HCT116 (cell line): ENCODE measurements around the gene LDHD. TPM values are rescaled to one million over a fixed set of nuclear protein-coding genes. Genes with fewer than 3 reads are reported as not detected.

ENCODE experiments used
- ATAC-seq: fragments of 200-7000 bp; cut with Tn5 transposase; 2 replicates; pipeline ENCODE4 v1.9.1; 2020; ENCODE audit warnings: mild to moderate bottlenecking, moderate library complexity
- BruUV-seq: library from RNA; stranded (reverse); fragments of 400-500 nt; replicated peaks from 2 replicates; lab custom pipeline; 2021; lab: Mats Ljungman, UMichigan
- CTCF ChIA-PET: fragments of 300-600 bp; sonication (Branson Sonifier 250); formaldehyde crosslinking; loops from one replicate; lab custom pipeline; 2021; ENCODE audit warnings: antibody characterized with exemption; lab: Charles Lee
- POLR2A ChIA-PET: fragments of 300-600, 350-600 bp; sonication (Branson Sonifier 250); formaldehyde crosslinking; loops from one replicate; lab custom pipeline; 2021; ENCODE audit warnings: antibody characterized with exemption; lab: Charles Lee
- RAD21 ChIA-PET, 2 experiments: fragments of 300-600 bp; sonication (Branson Sonifier 250); formaldehyde crosslinking; loops; one replicate each; lab custom pipeline; 2023; ENCODE audit warnings: low total read pairs in 2 of 2; ENCODE audit not compliant: uncharacterized antibody in 2 of 2, unreplicated experiment in 2 of 2, low non-redundant PET in 1 of 2; lab: Charles Lee
- DNase-seq: peaks from one replicate; pipeline ENCODE4 v3.0.0-alpha.2; 2010; ENCODE audit warnings: low read depth, low spot score
- H2AFZ ChIP-seq: fragments of 200-600 bp; shearing (Covaris generic), sonication (generic); 2 replicates; pipeline ENCODE4 v1.6.1; 2017; ENCODE audit warnings: low read depth, mixed run types, mixed read lengths, antibody characterized with exemption, low read length; ENCODE audit not compliant: poor library complexity, severe bottlenecking
- H3K27ac ChIP-seq: 2 replicates; pipeline ENCODE4 v1.5.1; 2012; ENCODE audit warnings: low read depth, low read length
- H3K27me3 ChIP-seq: fragments of 200-600 bp; sonication (generic); 2 replicates; pipeline ENCODE4 v1.6.1; 2016; ENCODE audit warnings: mixed run types, low read length, mixed read lengths; ENCODE audit not compliant: insufficient read depth
- H3K36me3 ChIP-seq, 2 experiments: fragments of 200-500 bp in 1 of 2; fragments of 200-600 bp in 1 of 2; sonication (Bioruptor generic) in 1 of 2; sonication (generic) in 1 of 2; 2 replicates each; pipeline versions ENCODE4 v1.5.1 to v1.6.1; 2014 to 2016; ENCODE audit warnings: low read length in 2 of 2, inconsistent platforms in 1 of 2, mixed read lengths in 1 of 2, mixed run types in 1 of 2; ENCODE audit not compliant: insufficient read depth in 2 of 2, control insufficient read depth in 1 of 2
- H3K4me1 ChIP-seq, 2 experiments: fragments of 200-600 bp in 1 of 2; sonication (generic) in 1 of 2; 2 replicates each; pipeline versions ENCODE4 v1.5.1 to v1.6.1; 2012 to 2017; ENCODE audit warnings: low read length in 2 of 2, inconsistent platforms in 1 of 2, mild to moderate bottlenecking in 1 of 2, mixed read lengths in 1 of 2, mixed run types in 1 of 2, moderate library complexity in 1 of 2; ENCODE audit not compliant: insufficient read depth in 2 of 2, control insufficient read depth in 1 of 2
- H3K4me2 ChIP-seq: fragments of 200-600 bp; sonication (generic); 2 replicates; pipeline ENCODE4 v1.6.1; 2017; ENCODE audit warnings: mixed run types, low read length, mixed read lengths
- H3K4me3 ChIP-seq, 2 experiments: fragments of 200-600 bp in 1 of 2; sonication (generic) in 1 of 2; replicated peaks in 1 of 2; 2 replicates each; pipeline ENCODE4 v1.5.1; 2011 to 2016; ENCODE audit warnings: low read length in 2 of 2, control low read depth in 1 of 2, low read depth in 1 of 2, mild to moderate bottlenecking in 1 of 2, mixed read lengths in 1 of 2, mixed run types in 1 of 2
- H3K79me2 ChIP-seq: fragments of 200-600 bp; sonication (generic); 2 replicates; pipeline ENCODE4 v1.6.1; 2017; ENCODE audit warnings: mild to moderate bottlenecking, mixed run types, low read length, moderate library complexity, mixed read lengths; ENCODE audit not compliant: insufficient read depth
- H3K9ac ChIP-seq: fragments of 200-600 bp; sonication (generic); 2 replicates; pipeline ENCODE4 v1.6.1; 2016; ENCODE audit warnings: low read length, mixed read lengths
- H3K9me2 ChIP-seq: fragments of 200-600 bp; sonication (generic), shearing (Covaris generic); 2 replicates; pipeline ENCODE4 v1.6.1; 2017; ENCODE audit warnings: mixed run types, mild to moderate bottlenecking, moderate library complexity; ENCODE audit not compliant: insufficient read depth
- H3K9me3 ChIP-seq, 2 experiments: fragments of 200-500 bp in 1 of 2; fragments of 200-600 bp in 1 of 2; sonication (Bioruptor generic) in 1 of 2; sonication (generic) in 1 of 2; 2 replicates each; pipeline ENCODE4 v1.6.1; 2014 to 2017; ENCODE audit warnings: low read length in 2 of 2, mixed read lengths in 2 of 2, inconsistent platforms in 1 of 2, low read depth in 1 of 2, mild to moderate bottlenecking in 1 of 2, mixed run types in 1 of 2, moderate library complexity in 1 of 2; ENCODE audit not compliant: control insufficient read depth in 1 of 2, insufficient read depth in 1 of 2
- H4K20me1 ChIP-seq: fragments of 200-600 bp; sonication (generic), shearing (Covaris generic); 2 replicates; pipeline ENCODE4 v1.6.1; 2017; ENCODE audit warnings: mixed run types, mild to moderate bottlenecking, moderate library complexity; ENCODE audit not compliant: insufficient read depth
- ATF3 ChIP-seq: IDR thresholded peaks from 2 replicates; pipeline ENCODE4 v1.6.1; 2012
- CBX3 ChIP-seq: IDR thresholded peaks from 2 replicates; pipeline ENCODE4 v1.6.1; 2012; ENCODE audit warnings: low read depth
- CEBPB ChIP-seq: IDR thresholded peaks from 2 replicates; pipeline ENCODE4 v1.6.1; 2012; ENCODE audit warnings: low read depth
- EZH2 ChIP-seq: fragments of 200-600 bp; sonication (generic); IDR thresholded peaks from 2 replicates; pipeline ENCODE4 v1.6.1; 2017; ENCODE audit warnings: antibody characterized with exemption, mixed run types
- JUND ChIP-seq: IDR thresholded peaks from 2 replicates; pipeline ENCODE4 v1.6.1; 2012
- POLR2AphosphoS5 ChIP-seq: IDR thresholded peaks from 2 replicates; pipeline ENCODE4 v1.6.1; 2011; ENCODE audit warnings: mild to moderate bottlenecking, low read depth, low read length, moderate library complexity
- RAD21 ChIP-seq: IDR thresholded peaks from 2 replicates; pipeline ENCODE4 v1.6.1; 2012; ENCODE audit warnings: low read depth, mild to moderate bottlenecking
- SIN3A ChIP-seq: IDR thresholded peaks from 2 replicates; pipeline ENCODE4 v1.6.1; 2012; ENCODE audit warnings: low read depth
- SP1 ChIP-seq: IDR thresholded peaks from 2 replicates; pipeline ENCODE4 v1.6.1; 2012; ENCODE audit warnings: low read depth
- SRF ChIP-seq: IDR thresholded peaks from 2 replicates; pipeline ENCODE4 v1.6.1; 2012; ENCODE audit warnings: low read depth
- TCF7L2 ChIP-seq: IDR thresholded peaks from 2 replicates; pipeline ENCODE4 v1.7.0; 2011; ENCODE audit warnings: borderline replicate concordance, inconsistent platforms; ENCODE audit not compliant: insufficient read depth, insufficient read length; ENCODE audit errors: extremely low read depth
- ZNF274 ChIP-seq: fragments of 200-500 bp; sonication (Bioruptor generic); IDR thresholded peaks from 2 replicates; pipeline ENCODE4 v1.6.1; 2014; ENCODE audit warnings: mild to moderate bottlenecking, low read depth, low read length, inconsistent platforms
- intact Hi-C: fragments of 100-400 bp; cut with micrococcal nuclease; formaldehyde crosslinking; loops from 2 replicates; pipeline ENCODE4 v1.10.0; 2022
- total RNA-seq: library from RNA; stranded (reverse); gene quantifications from one replicate; pipeline ENCODE4 v1.2.1, GENCODE V29; 2021; ENCODE audit not compliant: unreplicated experiment
- TF ChIP-seq, protein P1 (sequence below), 3 experiments: fragments of 200-600 bp in 1 of 3; sonication (generic) in 1 of 3; IDR thresholded peaks in 2 of 3; conservative IDR thresholded peaks in 1 of 3; 2 replicates each; pipeline ENCODE4 v1.5.1; 2012 to 2017; ENCODE audit warnings: low read depth in 2 of 3, low read length in 2 of 3, antibody characterized with exemption in 1 of 3, borderline replicate concordance in 1 of 3, control low read depth in 1 of 3, mild to moderate bottlenecking in 1 of 3, mixed read lengths in 1 of 3, mixed run types in 1 of 3, moderate library complexity in 1 of 3; ENCODE audit not compliant: insufficient read depth in 1 of 3

Gene LDHD
- total RNA-seq, 1 experiment from 2014 or later: 3.4 TPM

DNA sequence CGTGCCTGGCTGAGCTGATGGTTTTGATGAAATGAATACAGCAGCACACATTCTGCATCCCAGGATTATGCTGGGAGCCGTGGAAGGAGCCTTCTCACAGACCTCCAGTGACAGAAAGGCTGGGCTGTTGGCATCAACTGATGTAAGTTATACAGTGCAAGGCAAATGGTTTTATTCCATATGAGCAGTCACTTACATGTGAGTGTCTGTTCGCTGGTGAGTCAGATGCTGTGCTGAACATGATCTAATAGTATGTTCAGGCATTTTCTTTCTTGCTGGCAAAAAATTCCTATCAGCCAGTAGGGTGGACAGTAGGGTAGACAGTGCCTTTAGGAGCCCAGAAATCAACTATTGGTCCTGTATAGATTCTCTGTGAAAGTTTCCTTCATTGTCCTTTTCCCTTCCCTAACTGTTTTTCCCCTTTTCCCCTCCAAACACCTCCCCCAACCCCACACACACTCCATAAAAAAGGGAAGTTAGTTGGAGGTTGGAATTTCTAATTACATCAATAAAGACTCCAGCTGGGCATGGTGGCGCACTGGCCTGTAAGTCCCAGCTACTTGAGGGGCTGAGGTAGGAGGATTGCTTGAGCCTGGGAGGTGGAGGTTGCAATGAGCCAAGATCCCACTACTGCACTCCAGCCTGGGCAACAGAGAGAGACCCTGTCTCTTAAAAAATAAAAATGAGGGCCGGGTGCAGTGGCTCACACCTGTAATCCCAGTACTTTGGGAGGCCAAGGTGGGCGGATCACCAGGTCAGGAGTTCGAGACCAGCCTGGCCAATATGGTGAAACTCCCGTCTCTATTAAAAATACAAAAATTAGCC lies 36.2 kb downstream of the LDHD start:
- H3K4me3 ChIP-seq: no peak overlapping the region
- H3K9me2 ChIP-seq: no peaks in the 10 kb centered on the region
- ChIA-PET POLR2A (no interaction called here), RAD21 (no interaction called here), CTCF (no interaction called here)
- no peak overlapping the region for H3K27ac ChIP-seq
- H3K36me3 ChIP-seq: no peaks in the 10 kb centered on the region
- TF ChIP-seq JUND: no peak
- TF ChIP-seq SRF: no peak
- TF ChIP-seq SP1: no peak
- no peak for TF ChIP-seq SIN3A
- no peak for TF ChIP-seq CEBPB
- TF ChIP-seq RAD21: no peak
- no peak for TF ChIP-seq CBX3
- no peak for TF ChIP-seq POLR2AphosphoS5
- TF ChIP-seq TCF7L2: no peak
- TF ChIP-seq ATF3: no peak
- no peak for TF ChIP-seq EZH2
- DNase-seq (no peak), ATAC-seq (no peak)
- no peak overlapping the region for H3K4me2 ChIP-seq
- no TSS peak for BruUV-seq
- intact Hi-C loops: no loop called here
- no peaks in the 10 kb centered on the region for H4K20me1 ChIP-seq
- peaks cover 49% of the 10 kb centered on the region for H3K79me2 ChIP-seq
- H2AFZ ChIP-seq: no peak overlapping the region
- H3K9me3 ChIP-seq: no peaks in the 10 kb centered on the region
- no peaks in the 10 kb centered on the region for H3K27me3 ChIP-seq
- no peak overlapping the region for H3K9ac ChIP-seq
- peaks cover 0 to 5% of the 10 kb centered on the region in 2 experiments; a peak in 1 of 4 replicates for H3K4me1 ChIP-seq

DNA sequence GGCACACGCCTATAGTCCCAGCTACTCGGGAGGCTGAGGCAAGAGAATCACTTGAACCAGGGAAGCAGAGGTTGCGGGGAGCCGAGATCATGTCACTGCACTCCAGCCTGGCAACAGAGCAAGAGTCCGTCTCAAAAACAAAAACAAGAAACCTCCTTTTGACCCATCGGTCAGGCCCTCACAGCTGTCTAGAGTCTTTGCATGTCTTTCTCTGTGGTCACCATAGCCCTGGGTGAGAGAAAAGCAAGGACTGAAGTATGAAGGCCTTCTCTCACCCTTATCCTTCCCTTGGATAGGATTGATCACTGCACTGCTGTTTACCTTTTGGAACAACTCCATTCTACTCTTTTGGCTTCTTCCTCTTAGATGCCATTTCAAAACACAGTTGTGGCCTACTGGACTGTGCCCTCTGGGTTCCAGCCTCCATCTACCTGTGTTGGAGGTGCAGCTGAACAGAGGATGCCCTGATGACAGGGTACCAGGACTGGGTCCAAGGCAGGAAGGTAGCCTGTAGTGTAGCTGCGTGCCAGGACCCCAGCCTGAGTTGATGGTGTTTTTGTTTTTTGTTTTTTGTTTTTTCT lies 37.1 kb downstream of the LDHD start:
- no peaks in the 10 kb centered on the region for H3K9me2 ChIP-seq
- H3K4me1 ChIP-seq: peaks cover 0 to 5% of the 10 kb centered on the region in 2 experiments; a peak in 1 of 4 replicates
- no peak overlapping the region for H3K9ac ChIP-seq
- H3K27me3 ChIP-seq: no peaks in the 10 kb centered on the region
- H2AFZ ChIP-seq: no peak overlapping the region
- no peak for DNase-seq
- ChIA-PET POLR2A (no interaction called here), CTCF (no interaction called here), RAD21 (no interaction called here)
- H3K4me2 ChIP-seq: no peak overlapping the region
- no peak overlapping the region for H3K27ac ChIP-seq
- BruUV-seq: no TSS peak
- intact Hi-C loops: no loop called here
- no peaks in the 10 kb centered on the region for H3K9me3 ChIP-seq
- H3K4me3 ChIP-seq: no peak overlapping the region
- ATAC-seq: no peak
- H3K79me2 ChIP-seq: peaks cover 55% of the 10 kb centered on the region
- no peaks in the 10 kb centered on the region for H4K20me1 ChIP-seq
- H3K36me3 ChIP-seq: no peaks in the 10 kb centered on the region
- TF ChIP-seq SIN3A: no peak
- TF ChIP-seq EZH2: no peak
- TF ChIP-seq, protein P1, sequence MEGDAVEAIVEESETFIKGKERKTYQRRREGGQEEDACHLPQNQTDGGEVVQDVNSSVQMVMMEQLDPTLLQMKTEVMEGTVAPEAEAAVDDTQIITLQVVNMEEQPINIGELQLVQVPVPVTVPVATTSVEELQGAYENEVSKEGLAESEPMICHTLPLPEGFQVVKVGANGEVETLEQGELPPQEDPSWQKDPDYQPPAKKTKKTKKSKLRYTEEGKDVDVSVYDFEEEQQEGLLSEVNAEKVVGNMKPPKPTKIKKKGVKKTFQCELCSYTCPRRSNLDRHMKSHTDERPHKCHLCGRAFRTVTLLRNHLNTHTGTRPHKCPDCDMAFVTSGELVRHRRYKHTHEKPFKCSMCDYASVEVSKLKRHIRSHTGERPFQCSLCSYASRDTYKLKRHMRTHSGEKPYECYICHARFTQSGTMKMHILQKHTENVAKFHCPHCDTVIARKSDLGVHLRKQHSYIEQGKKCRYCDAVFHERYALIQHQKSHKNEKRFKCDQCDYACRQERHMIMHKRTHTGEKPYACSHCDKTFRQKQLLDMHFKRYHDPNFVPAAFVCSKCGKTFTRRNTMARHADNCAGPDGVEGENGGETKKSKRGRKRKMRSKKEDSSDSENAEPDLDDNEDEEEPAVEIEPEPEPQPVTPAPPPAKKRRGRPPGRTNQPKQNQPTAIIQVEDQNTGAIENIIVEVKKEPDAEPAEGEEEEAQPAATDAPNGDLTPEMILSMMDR (IDR thresholded peaks at IDR 0.05 in 2 of 3, conservative IDR thresholded peaks at IDR 0.05 in 1 of 3; ENCODE audit: borderline replicate concordance in 1 of 3, insufficient read depth in 1 of 3, low read depth in 2 of 3, low read length in 2 of 3): no peak
- no peak for TF ChIP-seq ATF3
- TF ChIP-seq ZNF274: no peak
- no peak for TF ChIP-seq JUND
- TF ChIP-seq RAD21: no peak
